ENCODE measurements around the gene QPCTL. TPM values are rescaled to one million over a fixed set of nuclear protein-coding genes. Genes with fewer than 3 reads are reported as not detected.

Gene QPCTL
- total and polyA plus RNA-seq, 2 of the 13 experiments (the other 11 are each of a cell fraction or from before 2014, with no cell fraction given), result 16.0 to 19.1 TPM

DNA sequence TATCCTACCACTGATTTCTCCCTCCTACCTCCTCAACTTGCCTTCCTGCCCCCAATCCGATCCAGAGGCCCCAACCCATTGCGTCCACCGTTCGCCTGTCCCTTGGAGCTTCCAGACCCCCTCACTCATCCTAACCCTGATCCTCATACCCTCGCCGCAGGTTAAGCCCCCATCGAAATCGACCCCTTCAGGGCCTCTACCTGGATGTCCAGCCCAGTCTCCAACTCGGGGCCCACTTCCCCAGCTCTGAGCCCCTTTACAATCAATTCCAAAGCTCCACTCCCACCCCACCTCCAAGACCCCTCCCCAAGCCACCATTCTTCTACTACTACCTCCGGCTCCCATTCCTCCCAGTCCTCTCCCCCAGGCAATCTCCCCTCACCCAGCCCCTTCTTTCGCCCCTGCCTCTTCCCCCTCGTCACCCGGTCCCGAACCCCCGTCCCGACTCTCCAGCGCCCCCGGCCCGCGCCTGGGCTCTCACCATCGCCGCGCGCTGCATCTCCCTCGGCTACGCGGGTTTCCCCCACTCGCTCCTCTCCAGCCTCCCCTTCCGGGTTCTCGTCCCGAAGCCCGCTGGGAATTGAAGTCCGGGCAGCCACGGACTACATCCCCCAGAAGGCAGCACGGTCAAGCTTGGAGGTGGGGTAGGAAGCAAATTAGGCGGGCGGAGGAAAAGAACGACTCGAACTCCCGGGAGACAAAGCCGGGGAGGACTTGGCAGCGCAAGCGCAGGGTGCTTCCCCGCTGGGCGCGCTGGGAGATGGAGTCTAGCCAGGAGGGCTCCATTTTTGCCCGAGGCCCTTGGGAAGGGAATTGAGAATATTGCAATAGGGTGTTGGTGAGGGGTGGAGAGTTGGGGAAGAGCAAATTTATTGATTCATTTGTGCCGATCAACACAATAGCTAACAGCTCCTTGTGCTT, 38.2 kb downstream of the QPCTL start, which contains the start of gene FBXO46 (continued):
- TF ChIP-seq, protein P1, sequence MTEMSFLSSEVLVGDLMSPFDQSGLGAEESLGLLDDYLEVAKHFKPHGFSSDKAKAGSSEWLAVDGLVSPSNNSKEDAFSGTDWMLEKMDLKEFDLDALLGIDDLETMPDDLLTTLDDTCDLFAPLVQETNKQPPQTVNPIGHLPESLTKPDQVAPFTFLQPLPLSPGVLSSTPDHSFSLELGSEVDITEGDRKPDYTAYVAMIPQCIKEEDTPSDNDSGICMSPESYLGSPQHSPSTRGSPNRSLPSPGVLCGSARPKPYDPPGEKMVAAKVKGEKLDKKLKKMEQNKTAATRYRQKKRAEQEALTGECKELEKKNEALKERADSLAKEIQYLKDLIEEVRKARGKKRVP (CRISPR knock-in tag; IDR thresholded peaks at IDR 0.05), result peak in 1 of 2 experiments; percentile 48; a peak in 1 of 4 replicates
- peak; percentile 45; the same call in 1 of the 2 replicates for TF ChIP-seq TBX2 (CRISPR knock-in tag; IDR thresholded peaks at IDR 0.05; ENCODE audit: borderline replicate concordance)
- TF ChIP-seq, protein P2, sequence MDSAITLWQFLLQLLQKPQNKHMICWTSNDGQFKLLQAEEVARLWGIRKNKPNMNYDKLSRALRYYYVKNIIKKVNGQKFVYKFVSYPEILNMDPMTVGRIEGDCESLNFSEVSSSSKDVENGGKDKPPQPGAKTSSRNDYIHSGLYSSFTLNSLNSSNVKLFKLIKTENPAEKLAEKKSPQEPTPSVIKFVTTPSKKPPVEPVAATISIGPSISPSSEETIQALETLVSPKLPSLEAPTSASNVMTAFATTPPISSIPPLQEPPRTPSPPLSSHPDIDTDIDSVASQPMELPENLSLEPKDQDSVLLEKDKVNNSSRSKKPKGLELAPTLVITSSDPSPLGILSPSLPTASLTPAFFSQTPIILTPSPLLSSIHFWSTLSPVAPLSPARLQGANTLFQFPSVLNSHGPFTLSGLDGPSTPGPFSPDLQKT (CRISPR knock-in tag; IDR thresholded peaks at IDR 0.05; ENCODE audit: borderline replicate concordance), result no peak
- TF ChIP-seq ZNF746 (CRISPR knock-in tag; IDR thresholded peaks at IDR 0.05), result peak; percentile 64; the same call in 1 of the 2 replicates
- TF ChIP-seq, protein P3, sequence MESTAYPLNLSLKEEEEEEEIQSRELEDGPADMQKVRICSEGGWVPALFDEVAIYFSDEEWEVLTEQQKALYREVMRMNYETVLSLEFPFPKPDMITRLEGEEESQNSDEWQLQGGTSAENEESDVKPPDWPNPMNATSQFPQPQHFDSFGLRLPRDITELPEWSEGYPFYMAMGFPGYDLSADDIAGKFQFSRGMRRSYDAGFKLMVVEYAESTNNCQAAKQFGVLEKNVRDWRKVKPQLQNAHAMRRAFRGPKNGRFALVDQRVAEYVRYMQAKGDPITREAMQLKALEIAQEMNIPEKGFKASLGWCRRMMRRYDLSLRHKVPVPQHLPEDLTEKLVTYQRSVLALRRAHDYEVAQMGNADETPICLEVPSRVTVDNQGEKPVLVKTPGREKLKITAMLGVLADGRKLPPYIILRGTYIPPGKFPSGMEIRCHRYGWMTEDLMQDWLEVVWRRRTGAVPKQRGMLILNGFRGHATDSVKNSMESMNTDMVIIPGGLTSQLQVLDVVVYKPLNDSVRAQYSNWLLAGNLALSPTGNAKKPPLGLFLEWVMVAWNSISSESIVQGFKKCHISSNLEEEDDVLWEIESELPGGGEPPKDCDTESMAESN (CRISPR knock-in tag; conservative IDR thresholded peaks at IDR 0.05), result peak; percentile 83
- TF ChIP-seq FOXK1 (CRISPR knock-in tag; IDR thresholded peaks at IDR 0.05; ENCODE audit: borderline replicate concordance, low read depth), result peak; percentile 68; the same call in 1 of the 2 replicates
- no peak for TF ChIP-seq NFIC (IDR thresholded peaks at IDR 0.05; ENCODE audit: low read length)
- TF ChIP-seq ZFX (CRISPR knock-in tag; IDR thresholded peaks at IDR 0.05; ENCODE audit: low read depth), result peak; percentile 74
- TF ChIP-seq HIVEP1 (CRISPR knock-in tag; IDR thresholded peaks at IDR 0.05), result peak; percentile 80
- TF ChIP-seq KLF15 (CRISPR knock-in tag; IDR thresholded peaks at IDR 0.05; ENCODE audit: borderline replicate concordance), result no peak
- TF ChIP-seq ZNF354B (CRISPR knock-in tag; IDR thresholded peaks at IDR 0.05), result no peak
- TF ChIP-seq, protein P4, sequence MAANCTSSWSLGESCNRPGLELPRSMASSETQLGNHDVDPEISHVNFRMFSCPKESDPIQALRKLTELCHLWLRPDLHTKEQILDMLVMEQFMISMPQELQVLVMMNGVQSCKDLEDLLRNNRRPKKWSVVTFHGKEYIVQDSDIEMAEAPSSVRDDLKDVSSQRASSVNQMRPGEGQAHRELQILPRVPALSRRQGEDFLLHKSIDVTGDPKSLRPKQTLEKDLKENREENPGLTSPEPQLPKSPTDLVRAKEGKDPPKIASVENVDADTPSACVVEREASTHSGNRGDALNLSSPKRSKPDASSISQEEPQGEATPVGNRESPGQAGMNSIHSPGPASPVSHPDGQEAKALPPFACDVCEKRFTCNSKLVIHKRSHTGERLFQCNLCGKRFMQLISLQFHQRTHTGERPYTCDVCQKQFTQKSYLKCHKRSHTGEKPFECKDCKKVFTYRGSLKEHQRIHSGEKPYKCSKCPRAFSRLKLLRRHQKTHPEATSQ (CRISPR knock-in tag; IDR thresholded peaks at IDR 0.05; ENCODE audit: borderline replicate concordance), result no peak
- peak; percentile 37; the same call in 1 of the 2 replicates for TF ChIP-seq PITX1 (CRISPR knock-in tag; IDR thresholded peaks at IDR 0.05)
- TF ChIP-seq, protein P5, sequence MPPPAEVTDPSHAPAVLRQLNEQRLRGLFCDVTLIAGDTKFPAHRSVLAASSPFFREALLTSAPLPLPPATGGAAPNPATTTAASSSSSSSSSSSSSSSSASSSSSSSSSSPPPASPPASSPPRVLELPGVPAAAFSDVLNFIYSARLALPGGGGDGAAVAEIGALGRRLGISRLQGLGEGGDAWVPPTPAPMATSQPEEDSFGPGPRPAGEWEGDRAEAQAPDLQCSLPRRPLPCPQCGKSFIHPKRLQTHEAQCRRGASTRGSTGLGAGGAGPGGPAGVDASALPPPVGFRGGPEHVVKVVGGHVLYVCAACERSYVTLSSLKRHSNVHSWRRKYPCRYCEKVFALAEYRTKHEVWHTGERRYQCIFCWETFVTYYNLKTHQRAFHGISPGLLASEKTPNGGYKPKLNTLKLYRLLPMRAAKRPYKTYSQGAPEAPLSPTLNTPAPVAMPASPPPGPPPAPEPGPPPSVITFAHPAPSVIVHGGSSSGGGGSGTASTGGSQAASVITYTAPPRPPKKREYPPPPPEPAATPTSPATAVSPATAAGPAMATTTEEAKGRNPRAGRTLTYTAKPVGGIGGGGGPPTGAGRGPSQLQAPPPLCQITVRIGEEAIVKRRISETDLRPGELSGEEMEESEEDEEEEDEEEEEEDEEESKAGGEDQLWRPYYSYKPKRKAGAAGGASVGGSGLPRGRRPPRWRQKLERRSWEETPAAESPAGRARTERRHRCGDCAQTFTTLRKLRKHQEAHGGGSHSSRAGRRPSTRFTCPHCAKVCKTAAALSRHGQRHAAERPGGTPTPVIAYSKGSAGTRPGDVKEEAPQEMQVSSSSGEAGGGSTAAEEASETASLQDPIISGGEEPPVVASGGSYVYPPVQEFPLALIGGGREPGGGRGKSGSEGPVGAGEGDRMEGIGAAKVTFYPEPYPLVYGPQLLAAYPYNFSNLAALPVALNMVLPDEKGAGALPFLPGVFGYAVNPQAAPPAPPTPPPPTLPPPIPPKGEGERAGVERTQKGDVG (CRISPR knock-in tag; IDR thresholded peaks at IDR 0.05; ENCODE audit: borderline replicate concordance), result no peak
- TF ChIP-seq KDM5B (CRISPR knock-in tag; IDR thresholded peaks at IDR 0.05; ENCODE audit: borderline replicate concordance), result peak; percentile 68; the same call in 1 of the 2 replicates
- 0 out of 2 replicates have a peak, but pooled peaks have one; percentile 52 for TF ChIP-seq ERF (CRISPR knock-in tag; IDR thresholded peaks at IDR 0.05)
- TF ChIP-seq, protein P6, sequence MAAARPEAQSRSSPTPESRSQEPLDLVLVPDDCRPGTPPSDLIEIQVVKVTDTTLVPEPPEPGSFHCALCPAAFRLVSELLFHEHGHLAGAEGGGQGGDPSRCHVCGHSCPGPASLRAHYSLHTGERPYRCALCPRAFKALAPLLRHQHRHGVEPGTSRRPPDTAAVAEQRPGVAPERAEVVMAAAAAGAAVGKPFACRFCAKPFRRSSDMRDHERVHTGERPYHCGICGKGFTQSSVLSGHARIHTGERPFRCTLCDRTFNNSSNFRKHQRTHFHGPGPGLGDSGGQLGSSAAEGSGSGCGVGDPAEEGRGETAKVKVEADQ (CRISPR knock-in tag; IDR thresholded peaks at IDR 0.05; ENCODE audit: borderline replicate concordance), result no peak
